ENCODE results near the gene TOLLIP.

Gene TOLLIP

DNA sequence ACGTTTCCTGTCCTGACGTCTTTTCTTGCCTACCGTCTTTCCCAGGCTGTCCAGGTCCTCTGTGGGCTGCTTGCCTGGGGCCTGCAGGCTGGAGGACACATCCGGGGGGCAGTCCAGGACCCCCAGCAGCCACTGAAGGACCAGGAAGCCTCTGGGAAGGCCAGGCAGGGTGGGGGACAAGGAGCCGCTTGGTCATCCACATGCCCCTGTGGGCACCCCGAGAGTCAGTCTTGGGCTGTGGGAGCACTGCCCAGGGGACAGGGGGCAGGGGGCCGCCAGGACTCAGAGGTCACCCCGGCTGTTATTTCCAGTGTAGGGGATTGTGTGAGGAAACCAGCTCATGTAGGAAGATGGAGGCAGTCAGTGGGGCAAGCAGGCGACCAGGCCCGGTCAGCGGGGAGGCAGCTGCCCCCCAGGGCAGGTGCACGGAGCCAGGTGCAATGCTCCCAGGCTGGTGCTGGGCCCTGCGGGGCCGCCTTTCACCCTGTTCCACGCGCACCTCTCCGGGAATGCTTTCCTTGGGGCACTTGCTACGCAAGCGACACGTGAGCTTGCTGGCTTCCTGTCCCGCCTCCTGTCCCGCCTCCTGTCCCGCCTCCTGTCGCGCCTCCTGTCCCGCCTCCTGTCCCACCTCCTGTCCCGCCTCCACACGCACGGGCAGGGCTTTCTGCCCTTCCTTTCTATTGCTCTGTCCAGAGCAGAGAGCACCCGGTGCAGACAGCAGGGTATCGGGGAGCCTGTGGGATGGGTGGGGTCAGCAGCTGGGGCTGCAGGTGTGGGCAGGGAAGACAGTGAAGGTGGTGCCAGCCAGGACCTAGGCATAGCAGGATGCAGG lies 47.0 kb downstream of the TOLLIP start (continued):
- TF ChIP-seq, protein P1, sequence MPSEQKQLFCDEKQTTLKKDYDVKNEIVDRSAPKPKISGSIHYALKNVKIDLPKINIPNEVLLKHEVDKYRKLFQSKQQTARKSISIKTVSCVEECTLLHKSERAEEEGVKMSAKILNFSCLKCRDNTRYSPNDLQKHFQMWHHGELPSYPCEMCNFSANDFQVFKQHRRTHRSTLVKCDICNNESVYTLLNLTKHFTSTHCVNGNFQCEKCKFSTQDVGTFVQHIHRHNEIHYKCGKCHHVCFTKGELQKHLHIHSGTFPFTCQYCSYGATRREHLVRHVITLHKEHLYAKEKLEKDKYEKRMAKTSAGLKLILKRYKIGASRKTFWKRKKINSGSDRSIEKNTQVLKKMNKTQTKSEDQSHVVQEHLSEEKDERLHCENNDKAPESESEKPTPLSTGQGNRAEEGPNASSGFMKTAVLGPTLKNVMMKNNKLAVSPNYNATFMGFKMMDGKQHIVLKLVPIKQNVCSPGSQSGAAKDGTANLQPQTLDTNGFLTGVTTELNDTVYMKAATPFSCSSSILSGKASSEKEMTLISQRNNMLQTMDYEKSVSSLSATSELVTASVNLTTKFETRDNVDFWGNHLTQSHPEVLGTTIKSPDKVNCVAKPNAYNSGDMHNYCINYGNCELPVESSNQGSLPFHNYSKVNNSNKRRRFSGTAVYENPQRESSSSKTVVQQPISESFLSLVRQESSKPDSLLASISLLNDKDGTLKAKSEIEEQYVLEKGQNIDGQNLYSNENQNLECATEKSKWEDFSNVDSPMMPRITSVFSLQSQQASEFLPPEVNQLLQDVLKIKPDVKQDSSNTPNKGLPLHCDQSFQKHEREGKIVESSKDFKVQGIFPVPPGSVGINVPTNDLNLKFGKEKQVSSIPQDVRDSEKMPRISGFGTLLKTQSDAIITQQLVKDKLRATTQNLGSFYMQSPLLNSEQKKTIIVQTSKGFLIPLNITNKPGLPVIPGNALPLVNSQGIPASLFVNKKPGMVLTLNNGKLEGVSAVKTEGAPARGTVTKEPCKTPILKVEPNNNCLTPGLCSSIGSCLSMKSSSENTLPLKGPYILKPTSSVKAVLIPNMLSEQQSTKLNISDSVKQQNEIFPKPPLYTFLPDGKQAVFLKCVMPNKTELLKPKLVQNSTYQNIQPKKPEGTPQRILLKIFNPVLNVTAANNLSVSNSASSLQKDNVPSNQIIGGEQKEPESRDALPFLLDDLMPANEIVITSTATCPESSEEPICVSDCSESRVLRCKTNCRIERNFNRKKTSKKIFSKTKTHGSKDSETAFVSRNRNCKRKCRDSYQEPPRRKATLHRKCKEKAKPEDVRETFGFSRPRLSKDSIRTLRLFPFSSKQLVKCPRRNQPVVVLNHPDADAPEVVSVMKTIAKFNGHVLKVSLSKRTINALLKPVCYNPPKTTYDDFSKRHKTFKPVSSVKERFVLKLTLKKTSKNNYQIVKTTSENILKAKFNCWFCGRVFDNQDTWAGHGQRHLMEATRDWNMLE (tag by site-specific recombination; conservative IDR thresholded peaks at IDR 0.05; ENCODE audit: low read depth) = no peak
- TF ChIP-seq ZNF423 (tag by site-specific recombination; IDR thresholded peaks at IDR 0.05) (0 out of 2 replicates have a peak, but pooled peaks have one; percentile 7), ZIC2 (tag by site-specific recombination; IDR thresholded peaks at IDR 0.05) (peak; percentile 66; the same call in 1 of the 2 replicates), IKZF3 (tag by site-specific recombination; IDR thresholded peaks at IDR 0.05) (peak; percentile 47; the same call in 1 of the 2 replicates), GLIS1 (tag by site-specific recombination; IDR thresholded peaks at IDR 0.05) (peak; percentile 68; the same call in 1 of the 2 replicates), KLF16 (tag by site-specific recombination; IDR thresholded peaks at IDR 0.05) (peak; percentile 93), SP3 (tag by site-specific recombination; IDR thresholded peaks at IDR 0.05) (peak; percentile 99), KLF9 (tag by site-specific recombination; IDR thresholded peaks at IDR 0.05; ENCODE audit: low read depth) (peak; percentile 93), EGR2 (tag by site-specific recombination; IDR thresholded peaks at IDR 0.05; ENCODE audit: low read depth) (peak; percentile 91)
- TF ChIP-seq, protein P2, sequence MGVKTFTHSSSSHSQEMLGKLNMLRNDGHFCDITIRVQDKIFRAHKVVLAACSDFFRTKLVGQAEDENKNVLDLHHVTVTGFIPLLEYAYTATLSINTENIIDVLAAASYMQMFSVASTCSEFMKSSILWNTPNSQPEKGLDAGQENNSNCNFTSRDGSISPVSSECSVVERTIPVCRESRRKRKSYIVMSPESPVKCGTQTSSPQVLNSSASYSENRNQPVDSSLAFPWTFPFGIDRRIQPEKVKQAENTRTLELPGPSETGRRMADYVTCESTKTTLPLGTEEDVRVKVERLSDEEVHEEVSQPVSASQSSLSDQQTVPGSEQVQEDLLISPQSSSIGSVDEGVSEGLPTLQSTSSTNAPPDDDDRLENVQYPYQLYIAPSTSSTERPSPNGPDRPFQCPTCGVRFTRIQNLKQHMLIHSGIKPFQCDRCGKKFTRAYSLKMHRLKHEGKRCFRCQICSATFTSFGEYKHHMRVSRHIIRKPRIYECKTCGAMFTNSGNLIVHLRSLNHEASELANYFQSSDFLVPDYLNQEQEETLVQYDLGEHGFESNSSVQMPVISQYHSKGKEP (tag by site-specific recombination; IDR thresholded peaks at IDR 0.05) = no peak
- TF ChIP-seq, protein P3, sequence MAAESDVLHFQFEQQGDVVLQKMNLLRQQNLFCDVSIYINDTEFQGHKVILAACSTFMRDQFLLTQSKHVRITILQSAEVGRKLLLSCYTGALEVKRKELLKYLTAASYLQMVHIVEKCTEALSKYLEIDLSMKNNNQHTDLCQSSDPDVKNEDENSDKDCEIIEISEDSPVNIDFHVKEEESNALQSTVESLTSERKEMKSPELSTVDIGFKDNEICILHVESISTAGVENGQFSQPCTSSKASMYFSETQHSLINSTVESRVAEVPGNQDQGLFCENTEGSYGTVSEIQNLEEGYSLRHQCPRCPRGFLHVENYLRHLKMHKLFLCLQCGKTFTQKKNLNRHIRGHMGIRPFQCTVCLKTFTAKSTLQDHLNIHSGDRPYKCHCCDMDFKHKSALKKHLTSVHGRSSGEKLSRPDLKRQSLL (tag by site-specific recombination; IDR thresholded peaks at IDR 0.05) = no peak
- TF ChIP-seq, protein P4, sequence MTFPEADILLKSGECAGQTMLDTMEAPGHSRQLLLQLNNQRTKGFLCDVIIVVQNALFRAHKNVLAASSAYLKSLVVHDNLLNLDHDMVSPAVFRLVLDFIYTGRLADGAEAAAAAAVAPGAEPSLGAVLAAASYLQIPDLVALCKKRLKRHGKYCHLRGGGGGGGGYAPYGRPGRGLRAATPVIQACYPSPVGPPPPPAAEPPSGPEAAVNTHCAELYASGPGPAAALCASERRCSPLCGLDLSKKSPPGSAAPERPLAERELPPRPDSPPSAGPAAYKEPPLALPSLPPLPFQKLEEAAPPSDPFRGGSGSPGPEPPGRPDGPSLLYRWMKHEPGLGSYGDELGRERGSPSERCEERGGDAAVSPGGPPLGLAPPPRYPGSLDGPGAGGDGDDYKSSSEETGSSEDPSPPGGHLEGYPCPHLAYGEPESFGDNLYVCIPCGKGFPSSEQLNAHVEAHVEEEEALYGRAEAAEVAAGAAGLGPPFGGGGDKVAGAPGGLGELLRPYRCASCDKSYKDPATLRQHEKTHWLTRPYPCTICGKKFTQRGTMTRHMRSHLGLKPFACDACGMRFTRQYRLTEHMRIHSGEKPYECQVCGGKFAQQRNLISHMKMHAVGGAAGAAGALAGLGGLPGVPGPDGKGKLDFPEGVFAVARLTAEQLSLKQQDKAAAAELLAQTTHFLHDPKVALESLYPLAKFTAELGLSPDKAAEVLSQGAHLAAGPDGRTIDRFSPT (tag by site-specific recombination; IDR thresholded peaks at IDR 0.05) = no peak
- TF ChIP-seq, protein P5, sequence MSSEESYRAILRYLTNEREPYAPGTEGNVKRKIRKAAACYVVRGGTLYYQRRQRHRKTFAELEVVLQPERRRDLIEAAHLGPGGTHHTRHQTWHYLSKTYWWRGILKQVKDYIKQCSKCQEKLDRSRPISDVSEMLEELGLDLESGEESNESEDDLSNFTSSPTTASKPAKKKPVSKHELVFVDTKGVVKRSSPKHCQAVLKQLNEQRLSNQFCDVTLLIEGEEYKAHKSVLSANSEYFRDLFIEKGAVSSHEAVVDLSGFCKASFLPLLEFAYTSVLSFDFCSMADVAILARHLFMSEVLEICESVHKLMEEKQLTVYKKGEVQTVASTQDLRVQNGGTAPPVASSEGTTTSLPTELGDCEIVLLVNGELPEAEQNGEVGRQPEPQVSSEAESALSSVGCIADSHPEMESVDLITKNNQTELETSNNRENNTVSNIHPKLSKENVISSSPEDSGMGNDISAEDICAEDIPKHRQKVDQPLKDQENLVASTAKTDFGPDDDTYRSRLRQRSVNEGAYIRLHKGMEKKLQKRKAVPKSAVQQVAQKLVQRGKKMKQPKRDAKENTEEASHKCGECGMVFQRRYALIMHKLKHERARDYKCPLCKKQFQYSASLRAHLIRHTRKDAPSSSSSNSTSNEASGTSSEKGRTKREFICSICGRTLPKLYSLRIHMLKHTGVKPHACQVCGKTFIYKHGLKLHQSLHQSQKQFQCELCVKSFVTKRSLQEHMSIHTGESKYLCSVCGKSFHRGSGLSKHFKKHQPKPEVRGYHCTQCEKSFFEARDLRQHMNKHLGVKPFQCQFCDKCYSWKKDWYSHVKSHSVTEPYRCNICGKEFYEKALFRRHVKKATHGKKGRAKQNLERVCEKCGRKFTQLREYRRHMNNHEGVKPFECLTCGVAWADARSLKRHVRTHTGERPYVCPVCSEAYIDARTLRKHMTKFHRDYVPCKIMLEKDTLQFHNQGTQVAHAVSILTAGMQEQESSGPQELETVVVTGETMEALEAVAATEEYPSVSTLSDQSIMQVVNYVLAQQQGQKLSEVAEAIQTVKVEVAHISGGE (tag by site-specific recombination; conservative IDR thresholded peaks at IDR 0.05; ENCODE audit: low read depth) = peak; percentile 98

All from HEK293 (cell line).